HFF-Myc (cell line): ENCODE measurements around the gene CD99L2.

Source experiments
- DNase-seq: peaks from one replicate; pipeline ENCODE4 v3.0.0-alpha.2; 2011; ENCODE audit warnings: low read depth; ENCODE audit errors: extremely low read depth
- H3K4me3 ChIP-seq: replicated peaks from 2 replicates; pipeline ENCODE4 v1.5.1; 2011; ENCODE audit warnings: low read depth, mild to moderate bottlenecking, control low read depth, low read length
- CTCF ChIP-seq: IDR thresholded peaks from 2 replicates; pipeline ENCODE4 v1.5.1; 2012; ENCODE audit warnings: mild to moderate bottlenecking, low read depth, low read length, control low read depth; ENCODE audit errors: missing control alignments

Gene CD99L2

DNA sequence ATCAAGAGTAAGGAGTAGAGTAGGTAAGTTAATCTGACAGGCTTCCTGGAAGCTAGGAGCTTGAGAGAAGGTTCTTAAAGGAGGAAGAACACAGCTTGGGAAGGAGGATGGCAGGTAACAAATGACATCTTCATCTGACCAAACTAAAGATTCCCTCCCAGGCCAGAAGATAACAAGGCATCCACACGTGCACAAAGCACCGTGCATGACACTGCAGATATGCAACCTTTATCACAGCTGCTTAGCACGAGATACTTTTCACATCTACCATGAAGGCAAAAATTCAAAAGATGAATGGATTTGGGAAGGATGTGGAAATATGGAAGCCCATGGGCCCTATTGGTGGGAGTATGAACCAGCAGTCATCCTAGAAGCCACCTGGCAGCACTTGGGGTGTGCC is 34.3 kb downstream of the CD99L2 start:
- TF ChIP-seq CTCF: no peak
- H3K4me3 ChIP-seq: no peak overlapping the region
- DNase-seq: no peak

DNA sequence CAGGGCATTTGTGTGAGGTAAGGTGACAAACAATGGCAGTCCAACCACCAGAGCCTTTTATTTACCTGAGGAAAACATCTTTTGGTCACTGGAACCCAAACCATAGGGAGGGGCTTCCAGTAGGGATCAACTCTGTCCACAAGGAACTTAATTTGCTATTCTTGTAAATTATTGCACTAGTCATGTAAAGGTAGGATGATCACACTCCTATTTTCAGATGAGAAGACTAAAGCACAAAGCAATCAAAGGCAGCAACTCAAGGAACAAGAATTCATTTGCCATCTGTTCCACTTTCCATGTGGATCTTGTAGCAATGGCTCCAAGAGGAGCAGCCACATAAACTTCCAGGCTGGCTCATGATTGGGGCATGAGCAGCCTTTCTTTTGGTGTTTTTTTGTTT is 35.3 kb downstream of the CD99L2 start:
- TF ChIP-seq CTCF: no peak
- DNase-seq: no peak
- H3K4me3 ChIP-seq: no peak overlapping the region

- TF ChIP-seq CTCF: no peak
- no peak for DNase-seq
Measured at GRCh38 chrX:150857453-150857852, 41.0 kb downstream of the CD99L2 start.

GRCh38 chrX:150856785-150857184 is 41.7 kb downstream of the CD99L2 start:
- H3K4me3 ChIP-seq: no peak overlapping the region
- no peak for DNase-seq
- no peak for TF ChIP-seq CTCF

More at GRCh38 chrX:150857453-150857852, 41.0 kb downstream of the CD99L2 start:
- H3K4me3 ChIP-seq: no peak overlapping the region

DNA sequence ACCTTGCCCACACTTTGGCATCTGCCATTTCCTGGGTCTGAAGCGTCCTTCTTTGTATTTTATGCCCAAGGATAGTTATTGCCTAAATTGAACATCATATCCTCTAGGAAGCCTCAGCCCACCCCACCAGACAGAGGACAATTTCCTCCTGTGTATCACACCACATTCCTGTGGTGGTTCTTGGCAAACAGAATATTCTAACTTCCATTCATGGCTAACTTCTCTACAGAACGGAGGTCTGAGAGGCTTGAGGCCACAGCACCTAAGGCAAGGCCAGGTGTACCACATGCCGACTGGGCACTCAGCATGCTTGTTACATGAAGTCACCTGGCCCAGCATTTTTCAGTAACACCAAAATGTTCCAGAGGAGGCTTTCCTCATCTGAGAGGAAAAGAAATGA is 42.4 kb downstream of the CD99L2 start:
- TF ChIP-seq CTCF: no peak
- no peak for DNase-seq
- no peak overlapping the region for H3K4me3 ChIP-seq

- H3K4me3 ChIP-seq: no peak overlapping the region
- no peak for TF ChIP-seq CTCF
- no peak for DNase-seq
Measured at GRCh38 chrX:150854856-150855255, 43.6 kb downstream of the CD99L2 start.

DNA sequence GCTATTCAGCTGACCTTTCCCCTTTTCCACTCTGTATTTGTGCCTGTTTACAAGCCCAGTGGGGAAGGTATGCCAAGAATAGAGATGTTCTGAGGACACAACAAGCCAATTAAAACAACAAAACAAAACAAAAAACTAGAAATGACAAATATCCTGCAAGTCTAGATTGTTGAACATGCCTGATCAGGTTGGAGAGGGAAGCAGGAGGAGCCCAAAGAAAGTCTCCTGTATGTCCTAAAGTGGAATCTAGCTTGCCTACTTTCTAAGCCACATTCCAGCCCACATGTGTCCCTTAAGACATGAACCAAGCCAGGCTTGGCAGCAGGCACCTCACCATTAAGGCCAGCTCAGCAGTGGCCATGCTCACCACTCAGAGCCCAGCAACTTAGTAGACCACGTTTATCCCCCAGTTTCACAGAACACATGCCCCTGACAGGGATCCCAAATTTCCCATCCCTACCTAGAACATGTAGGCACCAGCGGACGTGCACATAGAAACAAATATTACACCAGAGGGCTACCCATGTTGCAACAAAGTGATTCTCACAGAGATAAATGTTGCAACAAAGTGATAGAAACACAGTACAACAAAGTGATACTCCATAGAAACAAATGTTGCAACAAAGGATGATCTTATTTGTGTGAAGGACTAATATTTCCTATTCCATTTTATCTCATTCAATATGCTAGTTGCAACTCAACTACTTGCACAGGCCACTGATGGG is 48.3 kb downstream of the CD99L2 start:
- no peak for DNase-seq
- no peak for TF ChIP-seq CTCF
- no peak overlapping the region for H3K4me3 ChIP-seq
